Omental fat pad (tissue), 4 donors: Measurements from ENCODE around the gene EIF5. TPM values are rescaled to one million over a fixed set of nuclear protein-coding genes. Genes with fewer than 3 reads are reported as not detected.

Experiments
- ATAC-seq: fragments of 150-250 bp; one replicate; pipeline ENCODE4 v1.9.1; 2016; ENCODE audit warnings: mild to moderate bottlenecking, moderate library complexity; ENCODE audit not compliant: low FRiP score
- DNase-seq: peaks from one replicate; pipeline ENCODE4 v3.0.0-alpha.2; 2019; ENCODE audit warnings: low spot score
- total RNA-seq, 4 donors: library from RNA; depleted of rRNA; stranded (reverse); fragments of >200 nt; gene quantifications; one replicate each; pipeline ENCODE4 v1.1.0, GENCODE V29; 2016
- TF ChIP-seq, protein P1 (sequence below), 3 donors: fragments of 450-650 bp; IDR thresholded peaks; one replicate each; pipeline ENCODE4 v1.5.1; 2016 to 2017; ENCODE audit warnings: antibody characterized with exemption in 3 of 3, mild to moderate bottlenecking in 3 of 3, moderate library complexity in 2 of 3

Gene EIF5
- total RNA-seq, 4 donors from 2014 or later, result 157 to 399 (median 292) TPM

- no peak for DNase-seq
- ATAC-seq, result no peak
- TF ChIP-seq, protein P1, sequence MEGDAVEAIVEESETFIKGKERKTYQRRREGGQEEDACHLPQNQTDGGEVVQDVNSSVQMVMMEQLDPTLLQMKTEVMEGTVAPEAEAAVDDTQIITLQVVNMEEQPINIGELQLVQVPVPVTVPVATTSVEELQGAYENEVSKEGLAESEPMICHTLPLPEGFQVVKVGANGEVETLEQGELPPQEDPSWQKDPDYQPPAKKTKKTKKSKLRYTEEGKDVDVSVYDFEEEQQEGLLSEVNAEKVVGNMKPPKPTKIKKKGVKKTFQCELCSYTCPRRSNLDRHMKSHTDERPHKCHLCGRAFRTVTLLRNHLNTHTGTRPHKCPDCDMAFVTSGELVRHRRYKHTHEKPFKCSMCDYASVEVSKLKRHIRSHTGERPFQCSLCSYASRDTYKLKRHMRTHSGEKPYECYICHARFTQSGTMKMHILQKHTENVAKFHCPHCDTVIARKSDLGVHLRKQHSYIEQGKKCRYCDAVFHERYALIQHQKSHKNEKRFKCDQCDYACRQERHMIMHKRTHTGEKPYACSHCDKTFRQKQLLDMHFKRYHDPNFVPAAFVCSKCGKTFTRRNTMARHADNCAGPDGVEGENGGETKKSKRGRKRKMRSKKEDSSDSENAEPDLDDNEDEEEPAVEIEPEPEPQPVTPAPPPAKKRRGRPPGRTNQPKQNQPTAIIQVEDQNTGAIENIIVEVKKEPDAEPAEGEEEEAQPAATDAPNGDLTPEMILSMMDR (IDR thresholded peaks at IDR 0.05), result no peak
These were observed 5.5 kb downstream of the EIF5 start for GRCh38 chr14:103339561-103339960.

- ATAC-seq, result no peak
- TF ChIP-seq, protein P1 (IDR thresholded peaks at IDR 0.05), result no peak
- DNase-seq, result no peak
These were observed 6.6 kb downstream of the EIF5 start for GRCh38 chr14:103340480-103341212.

DNA sequence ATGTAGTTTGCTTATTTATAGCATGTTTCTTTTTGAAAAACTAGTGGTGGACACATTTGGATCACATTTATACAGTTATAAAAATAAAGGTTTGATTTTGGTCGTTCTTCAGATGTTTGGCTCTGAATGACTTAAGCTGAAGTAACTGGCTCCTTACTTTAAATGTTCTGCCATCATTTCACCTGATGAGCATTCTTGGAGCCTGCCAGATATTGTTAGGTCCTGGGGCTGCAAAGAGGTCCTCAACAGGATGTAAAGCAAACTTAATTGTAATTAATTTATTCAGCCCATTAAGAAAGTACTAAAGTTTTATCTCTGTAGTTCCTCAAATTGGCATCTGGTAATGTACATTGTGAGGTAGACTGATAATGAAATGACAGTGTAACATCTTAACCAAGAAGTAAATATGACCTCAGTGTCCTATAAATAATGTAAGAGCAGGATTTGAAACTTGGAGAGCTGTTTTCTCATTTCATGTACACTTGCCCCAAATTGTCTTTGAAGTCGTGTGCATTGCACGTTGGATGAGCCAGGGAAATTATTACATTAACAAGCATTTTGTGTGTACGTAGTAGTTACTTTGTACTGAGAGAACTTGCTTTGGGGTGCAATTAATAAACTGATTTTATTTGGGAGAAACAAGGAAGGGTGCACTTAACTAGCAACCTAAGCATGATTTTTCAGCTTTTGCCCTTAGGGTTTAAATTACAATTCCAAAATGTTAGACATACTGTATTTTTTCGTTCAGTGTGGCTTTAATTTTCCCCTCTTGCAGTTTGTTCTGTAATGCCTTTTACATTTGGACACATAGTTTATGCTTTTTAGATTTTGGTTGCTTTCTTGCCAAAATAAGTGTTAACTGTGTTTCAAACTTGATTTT is 7.5 kb downstream of the EIF5 start:
- TF ChIP-seq, protein P1 (IDR thresholded peaks at IDR 0.05), result no peak
- ATAC-seq (no peak), DNase-seq (no peak)

DNA sequence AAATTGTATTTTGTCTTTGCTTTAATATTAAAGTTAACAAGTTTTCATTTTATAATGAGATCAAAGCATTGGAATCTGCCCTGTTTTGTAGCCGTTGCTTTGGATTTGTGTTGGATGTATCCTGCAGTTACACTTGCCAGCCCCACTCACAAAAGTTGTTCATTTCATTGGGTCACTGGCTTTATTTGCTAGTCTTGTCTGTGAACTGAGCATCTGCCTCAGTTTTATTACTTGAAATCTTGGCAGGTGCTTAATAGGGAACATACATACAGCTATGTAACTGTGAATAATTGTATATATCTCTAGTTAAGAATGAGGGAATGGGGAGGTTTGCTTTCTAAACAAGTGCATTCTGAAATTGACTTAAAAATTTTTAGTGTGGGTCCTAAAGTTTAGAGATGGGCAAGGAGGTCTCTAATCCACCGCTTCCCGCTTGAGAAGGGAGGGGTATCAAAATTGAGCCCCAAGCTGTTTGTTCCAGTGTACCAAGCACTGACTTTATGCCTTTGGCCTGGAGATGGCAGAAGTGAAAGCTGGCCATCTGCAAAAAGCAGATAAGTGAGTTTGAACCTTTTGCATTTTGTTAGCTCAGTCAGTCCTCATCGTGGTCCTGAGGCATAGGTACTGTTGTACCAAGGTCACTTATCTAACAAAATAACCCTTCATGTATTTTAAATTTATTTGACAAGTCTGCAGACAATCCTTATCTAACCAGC is 9.3 kb downstream of the EIF5 start:
- DNase-seq (no peak), ATAC-seq (no peak)
- TF ChIP-seq, protein P1 (IDR thresholded peaks at IDR 0.05), result no peak

DNA sequence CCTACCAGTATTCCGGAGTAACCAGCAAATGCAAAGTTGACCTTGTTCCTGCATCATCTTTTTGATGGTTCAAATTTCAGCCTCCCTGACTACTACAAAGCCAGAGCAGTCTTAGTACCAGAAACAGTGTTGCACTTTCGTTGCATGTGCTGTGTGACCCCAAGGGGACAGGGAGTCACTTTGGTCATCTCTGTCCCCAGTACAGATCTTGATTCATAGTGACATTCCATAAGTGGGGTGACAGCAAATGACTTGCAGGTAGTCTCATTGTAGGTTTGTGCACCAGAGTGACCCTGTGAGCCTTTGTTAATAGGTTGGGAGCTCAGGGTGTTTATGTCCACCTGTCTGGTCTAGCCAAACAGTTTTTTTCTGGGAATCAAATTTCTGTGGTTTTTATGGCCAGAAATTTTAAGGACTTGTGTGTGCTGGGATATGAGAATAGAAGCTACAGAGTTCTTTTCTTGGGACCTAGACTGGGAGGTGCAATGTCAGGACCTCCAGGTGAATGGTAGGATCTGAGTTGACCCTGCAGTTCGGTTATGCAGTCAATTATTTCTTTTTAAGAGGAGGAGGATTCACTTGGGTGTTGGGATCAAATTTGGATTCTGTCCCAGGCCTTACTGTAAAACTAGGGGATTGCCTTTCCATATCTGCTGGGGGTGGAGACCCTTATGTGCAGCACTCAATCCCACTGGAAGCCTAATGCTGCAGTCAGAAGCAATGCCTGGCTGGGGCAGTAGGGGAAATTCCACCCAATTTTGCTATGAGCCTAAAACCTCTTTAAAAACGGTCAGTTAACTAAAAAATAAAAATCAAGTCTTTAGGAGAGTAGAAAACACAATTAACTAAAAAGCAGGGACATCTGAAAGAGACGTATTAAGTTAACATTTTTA is 10.1 kb downstream of the EIF5 start:
- DNase-seq (no peak), ATAC-seq (no peak)
- TF ChIP-seq, protein P1 (IDR thresholded peaks at IDR 0.05), result no peak

DNA sequence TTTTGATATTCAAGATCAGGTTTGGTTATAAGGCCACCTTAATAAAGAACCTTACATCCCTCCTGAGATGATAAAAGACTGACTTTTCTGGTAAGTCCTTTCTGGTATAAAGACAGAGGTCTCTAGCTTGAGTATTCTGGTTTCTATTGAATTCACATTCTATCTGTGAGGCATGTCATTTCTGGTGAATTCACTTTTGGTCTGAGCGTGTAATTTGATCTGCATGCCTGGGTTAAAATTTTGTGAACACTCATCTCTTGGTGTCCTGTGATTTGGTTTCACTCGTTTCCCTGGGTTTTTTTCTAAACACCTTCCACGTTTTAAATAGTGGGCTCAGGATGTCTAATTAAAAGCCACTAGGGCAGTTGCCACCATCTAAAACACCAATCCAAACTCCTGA is 12.2 kb downstream of the EIF5 start:
- DNase-seq (no peak), ATAC-seq (no peak)
- TF ChIP-seq, protein P1 (IDR thresholded peaks at IDR 0.05), result no peak
